GM21737 (cell line): Measurements from ENCODE around the gene MROH2A.

Experiments used
- ATAC-seq: cut with Tn5 transposase; IDR thresholded peaks from one replicate; pipeline ENCODE4 v1.9.1; 2021; ENCODE audit warnings: mild to moderate bottlenecking, moderate library complexity; ENCODE audit not compliant: unreplicated experiment

MROH2A gene

GRCh38 chr2:233835230-233836186 is 57.4 kb downstream of the MROH2A start:
- no peak for ATAC-seq

- no peak for ATAC-seq
Observed at GRCh38 chr2:233836359-233836758, 58.2 kb downstream of the MROH2A start.

GRCh38 chr2:233837694-233838229 is 59.6 kb downstream of the MROH2A start:
- ATAC-seq = no peak

DNA sequence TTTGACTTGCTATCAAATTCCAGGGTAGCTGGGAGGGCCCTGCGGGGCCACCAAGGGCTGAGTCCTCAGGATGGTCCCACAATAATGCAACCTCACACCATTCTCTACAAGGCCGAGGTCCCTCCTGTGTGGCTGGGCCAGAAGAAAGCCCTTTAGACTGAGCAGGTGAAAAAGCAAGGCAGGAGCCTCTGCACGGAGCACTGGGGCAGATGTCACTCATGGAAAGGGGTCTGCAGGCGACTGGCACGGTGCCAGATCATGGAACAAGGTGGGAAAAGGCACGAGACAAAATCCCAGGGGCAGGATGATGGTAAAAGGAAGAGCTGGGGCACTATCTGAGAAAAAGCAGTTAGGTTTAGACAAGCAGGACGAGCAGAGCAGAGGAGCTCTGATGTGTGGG is 60.1 kb downstream of the MROH2A start:
- no peak for ATAC-seq

DNA sequence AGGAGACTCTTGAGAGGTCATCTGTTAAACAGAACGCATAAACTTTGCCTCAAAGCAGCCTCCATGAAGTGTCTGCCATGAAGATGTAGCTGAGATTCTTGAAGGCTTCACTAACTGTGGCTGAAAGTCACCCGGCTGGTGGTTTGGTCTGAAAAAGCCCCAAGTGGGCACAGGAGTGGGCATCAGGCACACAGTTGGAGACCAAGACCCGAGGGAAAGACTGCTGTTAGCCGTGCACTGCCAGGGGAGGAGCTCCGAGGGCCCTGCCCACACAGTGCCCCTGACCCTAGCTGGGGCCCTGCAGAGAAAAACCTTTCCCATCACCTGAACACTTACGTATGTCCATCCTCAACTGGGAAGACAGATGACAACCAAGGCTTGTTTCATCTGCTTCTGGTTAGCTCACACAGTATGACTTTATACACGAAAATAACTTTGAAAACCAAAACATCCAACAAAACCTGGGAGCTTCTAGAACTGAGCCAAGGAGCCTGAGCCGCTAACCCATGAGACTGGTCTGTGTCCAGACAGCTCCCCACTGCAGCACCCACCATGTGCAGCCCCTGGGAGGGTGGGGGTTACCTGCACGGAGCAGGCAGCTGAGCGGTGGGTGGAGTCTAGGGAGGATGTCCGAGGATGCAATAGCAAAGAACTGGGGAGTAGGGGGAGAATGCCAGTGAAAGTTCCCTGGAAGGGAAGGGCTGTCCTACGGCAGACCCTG is 60.8 kb downstream of the MROH2A start:
- ATAC-seq = no peak

DNA sequence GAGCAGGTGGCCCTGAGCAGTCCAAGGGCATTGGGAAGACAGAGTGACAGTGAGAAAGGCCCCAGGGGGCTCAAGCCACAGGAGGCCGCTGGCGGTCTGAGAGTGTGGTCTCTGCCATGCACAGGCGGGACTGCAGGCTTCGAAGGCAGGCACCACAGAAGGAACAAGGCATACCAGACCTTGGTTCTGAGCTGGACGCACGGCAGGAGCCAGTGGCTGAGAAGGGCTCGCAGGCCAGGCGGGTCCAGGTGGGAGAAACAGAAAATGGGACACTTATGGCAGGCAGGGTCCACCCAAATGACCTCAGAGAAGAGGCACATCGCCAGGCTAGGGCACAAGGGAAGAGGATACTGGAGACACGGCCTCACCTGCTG is 61.3 kb downstream of the MROH2A start:
- ATAC-seq = no peak

- no peak for ATAC-seq
Observed at GRCh38 chr2:233840520-233840919, 62.4 kb downstream of the MROH2A start.

DNA sequence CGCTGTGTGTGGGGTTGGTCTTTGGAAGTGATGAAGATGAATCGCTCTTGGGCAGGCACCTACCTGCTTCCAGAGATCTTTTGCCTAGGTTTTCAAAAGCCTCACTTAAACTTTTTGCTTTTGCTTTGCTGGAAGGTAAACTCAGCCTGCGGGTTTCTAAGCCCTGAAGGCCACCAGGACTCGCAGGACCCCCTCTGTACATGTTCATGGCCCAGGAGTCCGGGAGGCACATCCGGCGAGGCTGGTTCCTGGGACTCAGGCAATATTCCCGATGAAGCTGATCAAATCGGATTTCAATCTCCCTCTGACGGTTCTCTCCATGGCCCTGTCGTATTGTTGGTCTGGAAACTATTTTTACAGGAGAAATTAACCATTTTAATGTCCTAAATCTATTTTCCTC is 63.1 kb downstream of the MROH2A start:
- ATAC-seq = no peak

GRCh38 chr2:233844064-233844807 is 66.1 kb downstream of the MROH2A start:
- ATAC-seq = no peak

- ATAC-seq = no peak
Observed at GRCh38 chr2:233844836-233845235, 66.7 kb downstream of the MROH2A start.

DNA sequence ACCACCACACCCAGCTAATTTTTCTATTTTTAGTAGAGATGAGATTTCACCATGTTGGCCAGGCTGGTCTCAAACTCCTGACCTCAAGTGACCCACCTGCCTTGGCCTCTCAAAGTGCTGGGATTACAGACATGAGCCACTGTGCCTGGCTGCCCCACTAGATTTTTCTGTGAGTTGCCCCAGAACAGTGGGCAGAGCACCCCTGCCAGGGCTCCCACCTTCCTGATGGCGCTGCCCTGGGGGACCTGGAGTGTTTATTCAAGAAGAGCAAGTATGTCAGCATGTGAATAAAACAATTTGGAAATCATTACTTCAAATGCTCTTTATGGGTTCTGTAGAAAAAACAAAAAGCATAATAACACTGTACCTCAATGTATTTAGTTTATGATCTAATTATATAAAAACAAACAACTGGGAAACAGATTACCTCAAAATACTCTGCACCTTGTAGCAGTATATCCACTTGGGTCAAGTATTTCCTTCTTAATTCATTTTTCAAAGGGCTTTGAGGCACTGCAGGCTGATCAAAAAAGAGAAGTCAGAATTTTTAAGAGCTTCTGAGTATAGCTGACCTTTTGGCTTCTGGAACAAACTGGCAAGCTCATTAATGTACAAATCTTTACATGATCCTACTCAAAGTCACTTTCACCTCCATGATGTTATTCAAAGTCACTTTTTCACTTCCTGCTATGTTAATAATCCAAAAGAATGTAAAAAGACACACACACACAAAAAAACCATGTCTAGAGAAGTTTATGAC is 67.4 kb downstream of the MROH2A start:
- ATAC-seq = no peak

GRCh38 chr2:233846387-233847247 is 68.5 kb downstream of the MROH2A start:
- no peak for ATAC-seq

DNA sequence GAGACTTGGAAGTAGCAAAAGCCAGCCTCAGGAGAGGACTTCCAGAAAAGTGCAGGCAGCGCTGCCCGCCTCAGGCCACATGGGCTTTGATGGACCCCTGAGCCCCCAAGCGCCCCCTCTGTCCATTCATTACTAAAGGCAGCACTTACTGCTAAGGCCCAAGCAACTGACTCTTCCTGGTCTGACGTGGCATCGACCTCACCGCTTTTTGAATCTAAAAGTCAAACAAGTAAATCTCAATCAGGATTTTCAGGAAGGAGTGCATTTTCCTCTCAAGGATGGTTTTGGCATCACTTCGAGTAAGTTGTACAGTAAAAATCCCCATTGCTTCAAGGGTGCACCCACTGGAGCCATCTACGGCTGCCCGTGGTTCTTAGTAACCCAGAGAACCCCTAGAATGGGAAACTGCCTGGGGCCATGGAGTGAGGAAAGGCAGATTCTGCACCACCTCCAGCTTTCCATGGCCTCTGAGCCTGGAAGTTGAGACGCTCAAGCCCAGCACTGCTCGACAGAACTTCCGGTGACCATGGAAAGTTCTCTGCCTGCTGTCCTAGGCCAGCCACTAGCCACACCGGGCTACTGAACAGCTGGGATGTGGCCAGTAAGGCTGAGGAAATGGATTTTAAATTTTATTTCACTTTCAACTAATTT is 69.2 kb downstream of the MROH2A start:
- ATAC-seq = no peak

GRCh38 chr2:233848276-233848675 is 70.1 kb downstream of the MROH2A start:
- ATAC-seq = no peak

GRCh38 chr2:233849607-233850271 is 71.6 kb downstream of the MROH2A start:
- ATAC-seq = no peak

DNA sequence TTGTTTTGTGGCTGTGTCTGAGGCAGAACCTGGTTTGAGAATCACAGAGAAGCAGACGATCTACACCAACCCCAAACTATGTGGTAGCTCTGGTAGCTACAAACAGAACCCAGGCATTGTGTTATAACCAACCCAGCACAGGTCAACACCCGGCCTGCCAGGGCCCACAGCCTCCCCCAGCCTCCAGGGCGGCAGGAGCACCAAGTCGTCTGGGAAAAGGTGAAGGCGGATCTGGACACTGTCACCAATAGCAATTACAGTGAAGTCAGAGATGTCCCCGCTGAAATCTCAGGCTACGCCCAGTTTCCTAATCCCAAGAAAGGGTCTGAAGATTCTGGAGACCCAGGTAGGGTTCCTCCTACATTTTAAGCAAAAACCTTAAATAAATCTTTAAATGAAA is 72.6 kb downstream of the MROH2A start:
- no peak for ATAC-seq

DNA sequence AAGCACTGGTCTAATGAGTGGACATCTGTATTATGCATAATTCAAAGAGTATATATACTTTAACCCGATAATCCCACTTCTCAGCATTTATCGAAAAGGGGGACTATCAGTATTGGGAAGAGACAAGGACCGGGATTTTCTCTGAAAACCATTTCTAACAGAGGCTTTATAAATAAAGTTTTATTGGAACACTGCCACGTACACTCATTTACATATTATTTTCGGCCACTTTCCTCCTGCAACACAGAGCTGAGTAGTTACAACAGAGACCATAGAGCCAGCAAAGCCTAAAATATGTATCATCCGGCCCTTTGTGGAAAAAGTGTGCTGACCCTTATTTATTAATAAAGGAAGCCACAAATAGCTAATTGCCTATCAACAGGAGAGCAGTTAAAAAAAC is 73.0 kb downstream of the MROH2A start:
- no peak for ATAC-seq

GRCh38 chr2:233852056-233852455 is 73.9 kb downstream of the MROH2A start:
- no peak for ATAC-seq
